HEK293T (cell line): ENCODE data around the gene PPIL6.

Source experiments
- ARNT ChIP-seq: fragments of 450-650 bp; IDR thresholded peaks from 2 replicates; pipeline ENCODE4 v1.6.1; 2017; ENCODE audit warnings: mild to moderate bottlenecking
- BHLHE40 ChIP-seq: fragments of 450-650 bp; IDR thresholded peaks from 2 replicates; pipeline ENCODE4 v1.6.1; 2016; ENCODE audit warnings: mild to moderate bottlenecking, moderate library complexity, borderline replicate concordance
- ELF4 ChIP-seq: fragments of 450-650 bp; IDR thresholded peaks from 2 replicates; pipeline ENCODE4 v1.6.1; 2017; ENCODE audit warnings: antibody characterized with exemption
- FOXA1 ChIP-seq: fragments of 450-650 bp; IDR thresholded peaks from 2 replicates; pipeline ENCODE4 v1.6.1; 2016; ENCODE audit warnings: mild to moderate bottlenecking
- FOXM1 ChIP-seq: fragments of 450-650 bp; IDR thresholded peaks from 2 replicates; pipeline ENCODE4 v1.6.1; 2017; ENCODE audit warnings: mild to moderate bottlenecking, borderline replicate concordance
- HDGF ChIP-seq: fragments of 450-650 bp; IDR thresholded peaks from 2 replicates; pipeline ENCODE4 v1.6.1; 2017; ENCODE audit warnings: antibody characterized with exemption, borderline replicate concordance
- L3MBTL2 ChIP-seq: fragments of 450-650 bp; conservative IDR thresholded peaks from 2 replicates; pipeline ENCODE4 v1.6.1; 2016; ENCODE audit warnings: mild to moderate bottlenecking
- LEF1 ChIP-seq: fragments of 450-650 bp; IDR thresholded peaks from 2 replicates; pipeline ENCODE4 v1.6.1; 2017; ENCODE audit warnings: mild to moderate bottlenecking, borderline replicate concordance
- NFRKB ChIP-seq: fragments of 450-650 bp; IDR thresholded peaks from 2 replicates; pipeline ENCODE4 v1.6.1; 2016; ENCODE audit warnings: mild to moderate bottlenecking, moderate library complexity
- SP1 ChIP-seq: fragments of 450-650 bp; IDR thresholded peaks from 2 replicates; pipeline ENCODE4 v1.6.1; 2017
- SUZ12 ChIP-seq: fragments of 450-650 bp; IDR thresholded peaks from 2 replicates; pipeline ENCODE4 v1.6.1; 2016; ENCODE audit warnings: mild to moderate bottlenecking
- TARDBP ChIP-seq: fragments of 450-650 bp; IDR thresholded peaks from 2 replicates; pipeline ENCODE4 v1.6.1; 2016
- ZNF384 ChIP-seq: fragments of 450-650 bp; IDR thresholded peaks from 2 replicates; pipeline ENCODE4 v1.6.1; 2016

DNA sequence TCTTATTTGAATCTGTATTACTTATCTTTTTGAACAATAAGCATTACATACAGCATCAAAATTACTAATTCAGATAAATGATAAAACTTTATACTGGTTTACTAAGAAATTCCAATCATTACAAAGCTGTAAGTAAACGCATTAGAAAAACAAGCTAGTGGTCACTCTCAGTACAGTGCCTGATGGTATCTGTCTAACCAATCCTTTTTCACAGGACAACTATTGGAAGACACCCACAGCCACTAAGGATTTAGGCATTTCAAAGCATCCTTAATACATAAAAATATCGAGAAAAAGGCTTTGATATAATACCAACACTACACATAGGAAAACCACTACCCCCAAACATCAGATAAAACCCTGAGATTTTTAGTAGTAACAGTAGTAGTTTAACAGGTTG lies 60.7 kb downstream of the PPIL6 start:
- TF ChIP-seq SUZ12 (no peak), FOXM1 (no peak), SP1 (no peak), ZNF384 (no peak), ARNT (no peak), BHLHE40 (no peak), NFRKB (no peak), TARDBP (no peak), L3MBTL2 (no peak), ELF4 (no peak), FOXA1 (no peak), LEF1 (no peak), HDGF (no peak)
